HUDEP-2 (cell line): ENCODE results near the gene COL18A1.
"Not testable (repeated sequence)": the region's sequence is repeated elsewhere in the genome, so short reads cannot be mapped to it uniquely, and the experiment has no call there.

Source experiments
- DNase-seq, 76 experiments: peaks; one replicate each; lab custom pipeline; 2025; ENCODE audit not compliant: unreplicated experiment in 76 of 76; lab: John Stamatoyannopoulos, UW

COL18A1 gene

GRCh38 chr21:45528028-45528705 is 123.2 kb downstream of the COL18A1 start:
- DNase-seq = no peak

GRCh38 chr21:45528981-45529784 is 124.2 kb downstream of the COL18A1 start:
- DNase-seq = no peak

GRCh38 chr21:45529785-45530422 is 124.9 kb downstream of the COL18A1 start:
- DNase-seq = no peak

GRCh38 chr21:45530423-45531113 is 125.6 kb downstream of the COL18A1 start:
- DNase-seq = no peak

GRCh38 chr21:45531114-45531392 is 126.1 kb downstream of the COL18A1 start:
- DNase-seq = not testable (repeated sequence)

- DNase-seq = no peak
Observed at GRCh38 chr21:45531393-45532215, 126.6 kb downstream of the COL18A1 start.

- DNase-seq = no peak
Observed at GRCh38 chr21:45532826-45533360, 127.9 kb downstream of the COL18A1 start.

GRCh38 chr21:45533361-45533845 is 128.4 kb downstream of the COL18A1 start:
- no peak for DNase-seq

- DNase-seq = no peak
Observed at GRCh38 chr21:45533846-45534635, 129.1 kb downstream of the COL18A1 start.

- DNase-seq = peak in 25 of 76 experiments; percentile 14 to 80 (median 35)
Observed at GRCh38 chr21:45534636-45535331, 129.8 kb downstream of the COL18A1 start.

GRCh38 chr21:45535341-45536081 is 130.5 kb downstream of the COL18A1 start:
- DNase-seq = peak in 4 of 76 experiments; percentile 20 to 51 (median 44)

- DNase-seq = no peak
Observed at GRCh38 chr21:45536301-45537081, 131.5 kb downstream of the COL18A1 start.

GRCh38 chr21:45537111-45537745 is 132.3 kb downstream of the COL18A1 start:
- peak in 1 of 76 experiments; percentile 59 for DNase-seq

- DNase-seq = no peak
Observed at GRCh38 chr21:45537746-45538291, 132.9 kb downstream of the COL18A1 start.

GRCh38 chr21:45538381-45539045 is 133.5 kb downstream of the COL18A1 start:
- no peak for DNase-seq
